HG02798 (cell line): ENCODE data around the gene SEC31B.

Experiments
- ATAC-seq: cut with Tn5 transposase; IDR thresholded peaks from one replicate; pipeline ENCODE4 v1.9.1; 2021; ENCODE audit warnings: mild to moderate bottlenecking; ENCODE audit not compliant: unreplicated experiment, poor library complexity

Gene SEC31B

DNA sequence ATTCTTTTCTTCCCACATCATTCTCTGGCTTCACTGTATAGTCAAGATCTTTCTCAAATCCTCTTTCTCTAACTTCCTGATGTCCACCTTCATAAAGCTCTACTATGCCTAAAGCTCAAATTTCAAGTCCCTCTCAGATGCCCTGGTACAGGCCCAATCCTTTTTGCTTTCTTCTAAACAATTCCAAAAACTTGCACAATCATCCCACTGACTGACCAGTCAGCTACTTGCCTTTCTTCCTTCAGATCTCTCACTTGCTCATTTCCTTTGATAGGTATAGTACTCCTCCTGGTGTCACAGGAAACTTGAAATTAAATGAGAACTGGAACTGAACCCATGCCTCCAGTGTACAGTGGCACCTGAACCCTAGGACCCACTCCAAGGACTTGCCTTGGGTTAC, 18.2 kb downstream of the SEC31B start:
- no peak for ATAC-seq

GRCh38 chr10:100498059-100498458, 21.6 kb downstream of the SEC31B start:
- ATAC-seq, result no peak

DNA sequence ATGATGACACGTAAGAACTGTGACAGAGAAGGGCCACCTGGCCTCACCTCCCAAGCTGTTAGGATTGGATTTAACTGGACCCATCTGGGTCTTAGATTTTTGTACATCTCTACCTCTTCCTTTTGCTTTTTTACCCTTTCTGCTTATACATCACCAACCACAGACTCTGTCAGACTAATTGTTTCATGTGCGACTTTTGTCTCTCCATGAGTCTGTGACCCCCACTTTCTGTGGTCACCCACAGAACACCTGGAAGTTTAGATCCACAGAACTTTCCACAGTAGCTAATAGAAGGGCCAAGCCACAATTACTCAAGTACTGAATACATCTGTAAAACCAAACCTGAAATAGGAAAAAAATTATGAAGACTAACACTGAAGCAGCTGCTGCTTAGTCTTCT, 23.1 kb downstream of the SEC31B start:
- no peak for ATAC-seq

GRCh38 chr10:100490531-100490930, 29.1 kb downstream of the SEC31B start:
- ATAC-seq, result no peak

GRCh38 chr10:100489396-100489795, 30.3 kb downstream of the SEC31B start:
- no peak for ATAC-seq

DNA sequence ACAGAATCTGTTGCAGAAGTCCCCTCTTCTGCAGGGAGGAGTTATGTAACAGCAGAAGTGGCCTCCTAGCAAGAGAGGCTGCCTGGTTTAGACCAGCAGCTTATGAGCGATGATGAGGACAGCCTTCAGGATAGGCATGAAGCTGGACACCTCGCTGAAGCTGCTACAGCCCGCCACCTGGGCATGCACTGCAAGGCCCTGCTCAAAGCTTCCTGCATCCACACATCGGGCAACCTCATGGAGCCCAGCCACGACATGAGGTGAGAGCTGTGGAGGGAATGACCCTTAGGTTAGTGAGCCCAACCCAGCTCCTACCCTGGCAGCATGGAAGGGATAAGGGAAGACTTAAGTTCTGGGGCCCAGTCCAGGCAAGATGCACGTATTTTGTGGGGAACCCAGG, 32.1 kb downstream of the SEC31B start:
- ATAC-seq, result no peak

DNA sequence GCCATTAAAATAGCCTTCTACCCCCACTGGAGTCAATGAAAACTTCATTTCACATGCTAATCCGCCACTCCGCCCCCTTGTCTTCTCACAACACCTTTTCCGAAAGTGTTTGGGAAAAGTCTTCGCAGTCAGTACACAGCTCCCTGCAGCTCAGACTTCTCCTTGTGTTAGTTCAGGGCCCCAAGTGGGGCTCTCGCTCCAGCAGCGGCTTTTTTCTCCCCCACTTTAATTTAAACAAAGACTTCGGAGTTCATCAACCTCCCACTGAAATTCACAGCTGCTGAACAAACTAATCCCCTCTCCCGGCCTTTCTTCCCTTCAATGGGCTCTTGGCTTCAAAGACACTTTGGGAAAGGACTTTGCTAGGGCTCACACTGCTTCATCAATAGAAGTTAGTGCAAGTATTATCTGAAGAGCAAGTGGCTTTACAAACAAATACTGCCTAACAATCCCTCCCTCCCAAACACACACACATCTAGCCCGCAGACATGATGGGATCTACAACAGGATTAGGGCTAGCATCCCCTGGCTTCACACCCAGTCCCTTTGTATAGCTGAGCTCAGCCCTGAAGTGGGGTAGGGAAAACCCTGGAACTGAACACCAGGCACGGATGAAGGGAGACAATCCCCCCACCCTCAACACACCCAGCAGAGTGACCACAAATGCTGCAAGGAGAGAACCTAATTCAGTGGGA, 33.7 kb downstream of the SEC31B start:
- no peak for ATAC-seq

DNA sequence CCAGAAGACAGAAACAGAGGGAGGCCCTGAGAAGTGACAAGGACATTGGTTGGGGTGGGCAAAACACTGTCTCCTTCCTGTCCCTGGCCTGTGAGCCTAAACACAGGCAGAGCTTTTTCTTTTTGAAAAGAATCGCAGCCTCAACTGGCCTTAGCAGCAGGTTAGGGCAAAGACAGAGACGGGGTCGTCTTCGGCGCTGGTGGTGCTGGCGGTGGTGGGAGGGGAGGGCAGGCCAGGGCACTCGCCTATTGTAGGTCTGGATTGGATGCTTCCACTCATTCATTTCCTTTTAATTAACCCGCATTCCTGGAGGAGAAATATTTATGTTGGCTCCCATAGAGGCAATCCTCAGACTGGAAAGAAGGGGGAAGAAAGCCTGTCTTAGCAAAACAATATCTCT, 34.3 kb downstream of the SEC31B start:
- ATAC-seq, result no peak

DNA sequence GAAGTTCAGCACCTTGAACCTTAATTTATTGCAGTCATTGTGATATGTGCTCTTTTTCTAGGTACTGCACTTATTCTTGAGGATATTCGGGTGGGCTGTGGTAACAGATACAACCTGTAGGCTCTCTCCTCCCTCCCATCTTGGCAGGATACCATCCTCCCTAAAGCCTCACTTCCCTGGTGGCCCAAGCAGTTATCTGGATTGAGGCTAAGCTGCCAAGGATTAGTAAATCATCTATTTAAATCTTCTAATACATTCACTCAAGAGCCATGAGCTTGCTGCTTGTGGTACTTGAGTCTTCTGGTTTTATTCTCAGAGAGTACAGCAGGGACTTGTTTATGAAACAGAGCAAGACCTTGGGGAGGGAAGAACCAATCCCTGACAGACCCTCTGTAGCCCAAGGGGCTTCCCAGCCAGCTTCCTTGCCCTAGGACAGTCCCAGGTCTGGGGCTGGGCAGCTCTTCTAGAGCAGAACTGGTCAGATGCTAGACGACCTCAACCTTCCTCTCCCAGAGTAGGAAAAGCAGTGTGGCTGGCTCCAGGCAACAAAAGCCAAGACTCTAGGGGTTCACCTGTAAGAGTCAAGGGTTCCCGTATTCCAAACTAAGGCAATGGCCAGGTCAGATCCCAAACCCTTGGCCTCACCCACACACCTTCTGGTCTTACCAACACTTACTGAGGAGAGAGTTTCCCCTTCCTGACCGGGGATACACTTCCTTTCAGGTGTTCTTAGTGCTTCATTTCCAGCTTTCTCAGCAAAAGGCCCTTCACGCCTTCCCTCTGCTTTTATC, 35.6 kb downstream of the SEC31B start:
- ATAC-seq, result no peak

GRCh38 chr10:100482834-100483185, 36.9 kb downstream of the SEC31B start:
- ATAC-seq, result no peak

GRCh38 chr10:100482181-100482833, 37.4 kb downstream of the SEC31B start:
- ATAC-seq, result no peak

DNA sequence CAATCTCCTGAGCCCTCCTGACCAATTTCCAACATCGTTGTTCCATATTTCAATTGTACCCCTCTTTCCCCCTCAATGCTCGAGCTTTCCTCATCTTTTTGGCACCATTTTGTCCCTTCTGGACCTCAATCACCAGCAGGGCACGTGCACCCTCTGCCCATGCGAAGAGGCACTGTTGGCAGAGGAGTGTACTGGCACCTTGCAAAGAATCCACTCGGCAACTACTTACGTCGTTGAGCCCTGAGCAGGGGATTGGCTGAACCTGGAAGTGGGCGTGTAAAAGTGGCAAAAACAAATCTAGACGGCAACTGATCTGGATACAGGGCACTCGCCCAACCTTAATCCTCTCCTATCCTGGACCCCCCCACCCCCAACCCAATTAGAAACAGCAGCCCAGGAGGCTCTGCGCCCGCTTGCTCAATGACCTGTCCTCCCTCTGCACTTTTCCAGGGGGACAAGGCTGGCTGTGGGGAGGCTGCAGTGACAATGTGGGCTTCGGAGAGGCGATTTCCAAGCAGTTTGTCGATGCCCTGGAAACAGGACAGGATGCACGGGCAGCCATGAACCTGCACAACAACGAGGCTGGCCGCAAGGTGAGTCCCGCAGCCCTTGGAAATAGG, 38.1 kb downstream of the SEC31B start:
- ATAC-seq, result peak; percentile 98

- ATAC-seq, result no peak
Measured at GRCh38 chr10:100480002-100480401, 39.7 kb downstream of the SEC31B start.

DNA sequence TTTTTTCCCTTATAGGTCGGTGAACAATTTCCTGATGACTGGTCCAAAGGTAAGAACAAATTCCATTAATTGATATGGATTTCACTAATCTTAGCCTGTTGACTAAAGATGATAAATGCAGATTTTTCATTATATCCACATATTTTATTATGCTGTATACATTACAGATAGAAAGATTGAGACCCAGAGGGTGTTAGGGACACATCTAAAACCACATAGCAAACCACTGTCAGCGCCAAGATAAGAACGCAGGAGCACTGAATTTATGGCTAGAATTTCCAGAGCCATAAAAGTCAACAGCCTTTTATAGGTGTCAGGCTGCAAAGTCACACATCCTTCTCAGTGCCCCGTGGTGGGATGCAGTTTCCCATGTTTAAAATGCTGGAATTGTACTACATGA, 40.6 kb downstream of the SEC31B start:
- no peak for ATAC-seq

GRCh38 chr10:100477970-100478369, 41.7 kb downstream of the SEC31B start:
- ATAC-seq, result no peak

DNA sequence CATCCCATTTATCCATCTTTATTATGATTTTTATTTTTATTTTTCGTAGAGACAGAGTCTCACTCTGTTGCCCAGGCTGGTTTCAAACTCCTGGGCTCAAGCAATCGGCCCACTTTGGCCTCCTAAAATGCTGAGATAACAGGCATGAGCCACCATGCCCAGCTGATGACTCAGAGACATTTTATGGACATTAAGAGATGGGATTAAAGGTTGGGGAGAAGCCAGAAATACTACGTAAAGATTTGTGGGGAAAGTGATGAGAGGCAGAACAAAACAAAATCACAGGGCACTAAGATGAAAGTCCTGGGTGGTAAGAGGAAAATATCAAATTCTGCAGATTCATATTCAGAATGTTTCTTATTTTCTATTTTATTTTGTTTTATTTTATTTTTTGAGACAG, 49.3 kb downstream of the SEC31B start:
- no peak for ATAC-seq

- no peak for ATAC-seq
Measured at GRCh38 chr10:100469756-100470155, 49.9 kb downstream of the SEC31B start.

DNA sequence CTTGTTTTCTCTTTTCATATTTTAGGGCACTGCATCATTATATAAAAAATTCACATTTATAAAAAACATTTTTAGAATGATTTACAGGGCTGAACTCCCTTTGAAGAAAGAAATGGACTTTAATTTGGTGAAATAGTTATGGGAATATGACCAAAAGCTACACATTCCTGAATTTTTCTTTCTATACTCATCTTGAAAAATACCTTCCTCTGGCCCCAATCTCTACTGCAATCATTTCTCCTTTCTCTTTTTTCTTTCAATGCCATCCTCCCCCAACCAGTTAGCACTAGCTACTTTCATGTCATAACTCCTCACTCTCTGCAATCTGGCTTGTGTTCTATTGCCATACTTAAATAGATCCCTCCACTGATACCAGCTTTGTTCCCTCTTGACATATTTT, 50.7 kb downstream of the SEC31B start:
- no peak for ATAC-seq

GRCh38 chr10:100468322-100468721, 51.3 kb downstream of the SEC31B start:
- no peak for ATAC-seq

DNA sequence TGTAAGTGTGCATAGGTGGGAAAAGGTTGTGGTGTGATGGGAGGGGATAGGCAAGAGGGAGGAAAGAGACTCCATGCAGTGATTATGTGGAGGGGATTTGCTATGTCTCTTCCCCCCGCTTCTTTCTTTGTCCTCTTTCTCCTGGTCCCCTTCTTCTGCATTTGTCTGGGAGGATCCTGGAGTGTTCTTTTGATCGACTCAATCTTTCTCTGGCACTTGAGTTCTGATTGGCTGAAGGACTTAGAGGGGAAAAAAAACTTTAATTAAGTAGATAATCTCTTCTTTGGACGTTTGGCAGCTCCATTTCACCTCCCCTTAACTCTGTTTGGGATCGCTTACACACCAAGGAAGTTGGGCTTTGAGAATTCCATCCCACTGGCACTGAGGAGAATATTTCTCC, 57.0 kb downstream of the SEC31B start, which contains the start of gene WNT8B:
Gene WNT8B, plus strand, starts transcription at position 301 of the 400 bp plus-strand sequence. CDS start 160 bp downstream, outside the sequence.
- ATAC-seq, result no peak

- ATAC-seq, result no peak
Measured at GRCh38 chr10:100448951-100449350, 70.7 kb downstream of the SEC31B start.
